T-helper 2 cell (primary cell): ENCODE measurements around the gene STOX2.

ENCODE experiments used
- DNase-seq, 5 experiments: peaks; one replicate each; pipeline versions ENCODE4 v3.0.0 to v3.0.0-alpha.2; 2012 to 2022

The STOX2 gene

DNA sequence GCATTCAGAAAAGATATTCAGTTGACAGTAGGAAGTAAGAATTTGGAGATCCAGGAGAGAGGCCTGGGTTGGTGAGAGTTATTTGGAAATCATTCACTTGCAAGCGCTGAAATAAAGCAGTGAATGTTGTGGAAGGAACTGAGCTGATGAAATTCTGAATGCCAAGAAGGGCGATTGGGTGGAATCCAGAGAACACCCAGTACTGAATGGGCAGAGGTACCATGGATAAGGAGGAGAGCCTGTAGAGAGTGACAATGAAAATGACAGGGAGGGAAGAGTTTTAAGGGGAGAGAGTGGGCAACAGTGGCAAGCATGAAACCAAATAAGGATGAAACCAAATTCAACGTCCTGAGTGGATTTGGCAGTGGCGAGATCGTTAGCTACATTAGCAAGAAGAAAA, 6.7 kb upstream of the STOX2 start:
- no peak for DNase-seq

DNA sequence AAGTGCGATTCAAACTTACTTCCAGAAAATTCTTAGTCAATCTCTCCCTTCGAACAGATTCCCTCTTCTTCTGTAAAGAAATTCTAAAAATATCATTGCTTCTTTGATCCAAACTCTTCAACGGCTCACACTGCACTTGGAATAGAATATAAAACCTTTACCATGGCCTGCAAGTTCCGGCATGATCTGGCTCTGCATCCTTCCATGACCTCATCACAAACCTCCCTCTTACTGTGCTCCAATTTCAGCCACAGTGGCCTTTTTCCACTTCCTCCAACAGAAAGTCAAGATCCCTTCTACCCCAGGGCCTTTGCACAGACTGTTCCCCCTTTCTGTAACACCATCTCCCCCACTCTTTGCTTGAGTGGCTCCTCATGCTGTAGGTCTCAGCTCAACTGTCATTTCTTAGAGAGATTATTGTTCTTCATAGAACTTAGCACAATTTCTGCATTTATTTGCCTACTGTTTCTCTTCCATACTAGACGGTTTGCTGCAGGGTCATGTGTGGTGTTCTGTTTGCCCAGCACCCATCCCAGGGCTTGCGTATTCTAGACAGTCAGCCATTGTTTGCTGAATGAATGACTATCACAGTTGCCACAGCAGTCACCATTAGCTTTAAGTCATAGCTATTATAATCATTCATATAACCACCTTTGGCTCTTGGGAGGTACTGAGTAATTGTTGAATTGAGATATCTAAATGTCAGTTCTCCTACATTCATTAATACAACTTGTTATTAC, 1.9 kb upstream of the STOX2 start:
- DNase-seq, result no peak

DNA sequence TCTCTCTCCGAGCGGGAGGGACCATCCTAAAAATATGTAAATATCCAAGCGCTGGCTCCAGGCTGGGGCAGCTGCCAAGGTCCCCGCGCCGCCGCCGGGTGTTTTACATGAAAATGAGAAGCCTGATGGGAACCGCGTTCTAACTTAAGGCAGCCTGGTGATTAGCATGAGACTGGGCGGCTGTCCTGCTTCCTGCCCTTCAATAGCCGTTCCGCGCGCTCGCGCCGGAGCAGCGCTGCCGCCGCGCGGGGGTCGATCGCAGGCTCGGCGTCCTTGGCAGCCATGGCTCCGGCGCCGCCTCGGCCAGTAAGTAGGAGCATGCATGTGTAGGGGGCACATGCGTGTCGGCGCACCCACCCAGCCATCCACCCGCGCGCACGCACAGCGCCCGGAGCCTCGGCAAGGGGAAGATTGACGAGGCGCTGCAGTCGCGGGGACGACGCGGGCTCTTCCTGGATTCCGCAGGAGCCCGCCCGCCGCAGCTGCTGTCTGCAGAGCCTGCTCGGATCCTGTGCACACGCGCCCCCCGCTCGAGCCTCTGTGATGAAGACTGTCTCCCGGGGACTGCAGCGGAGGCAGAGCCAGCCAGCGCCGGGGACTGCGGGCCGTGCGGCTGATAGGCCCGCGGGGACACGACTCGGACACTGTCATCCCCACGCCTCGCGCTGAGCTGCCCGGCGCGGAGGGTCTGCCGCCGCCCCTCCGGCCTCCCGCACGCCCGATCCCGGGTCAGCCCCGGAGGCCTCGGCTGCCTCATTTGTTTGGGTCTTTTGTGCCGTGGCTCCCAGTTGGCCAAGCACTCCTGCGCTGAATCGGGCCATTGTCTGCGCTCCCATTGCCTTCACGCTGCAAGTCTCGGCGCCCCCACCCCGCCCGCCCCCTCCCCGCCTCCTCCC, 734 bp downstream of the STOX2 start:
- DNase-seq, result peak in 1 of 5 experiments; percentile 9

DNA sequence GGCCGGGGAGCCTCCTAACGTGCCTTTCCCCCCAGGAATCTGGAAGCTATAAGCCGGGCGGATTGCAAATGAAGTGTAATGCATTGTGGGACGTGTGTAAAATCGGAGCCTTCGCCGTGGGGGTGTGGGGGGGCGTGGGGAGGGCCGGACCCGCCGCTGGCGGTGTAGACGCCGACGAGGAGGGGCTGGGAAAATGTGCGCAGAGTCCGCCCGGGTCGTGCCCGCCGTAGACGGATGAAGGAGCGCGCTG, 1.3 kb downstream of the STOX2 start:
- no peak for DNase-seq

DNA sequence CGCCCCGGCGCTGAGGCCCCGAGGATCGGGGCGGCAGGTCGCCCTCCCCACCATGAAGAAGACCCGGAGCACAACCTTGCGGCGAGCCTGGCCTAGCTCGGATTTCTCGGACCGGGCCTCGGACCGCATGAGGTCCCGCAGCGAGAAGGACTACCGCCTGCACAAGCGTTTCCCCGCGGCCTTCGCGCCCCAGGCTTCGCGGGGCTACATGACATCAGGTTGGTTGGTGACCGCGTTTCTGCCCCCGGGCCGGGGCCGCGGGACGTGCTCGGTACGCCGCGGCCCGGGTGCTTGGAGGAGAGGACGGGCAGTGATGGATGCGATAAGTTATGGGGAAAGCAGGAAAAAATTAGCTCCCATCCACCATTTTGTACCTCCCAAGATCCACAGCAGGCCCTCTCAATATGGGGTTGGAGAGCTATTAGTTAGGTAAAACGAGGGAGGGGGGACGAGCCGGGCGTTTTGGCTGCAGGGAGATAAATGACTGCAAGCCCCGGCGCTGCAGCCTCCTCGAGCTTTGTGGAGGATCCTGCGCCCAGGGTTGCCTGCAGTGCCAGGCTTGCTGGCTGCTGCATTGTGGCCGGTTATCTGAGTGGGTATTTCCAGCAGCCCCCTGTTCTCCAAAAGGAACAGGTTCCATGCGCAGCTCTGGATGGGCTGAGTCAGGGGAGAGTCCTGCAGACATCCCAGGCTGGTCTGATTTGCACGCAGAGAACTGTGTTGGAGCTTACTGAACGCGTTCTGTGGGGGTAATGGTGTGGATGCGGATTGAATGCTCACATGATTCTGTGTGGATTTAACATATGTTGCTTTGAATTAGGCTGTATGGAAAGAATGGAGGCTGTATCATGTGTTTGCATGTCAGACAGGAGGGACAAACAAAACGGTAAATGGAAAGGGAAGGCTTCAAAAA, 1.9 kb downstream of the STOX2 start:
- DNase-seq, result no peak

DNA sequence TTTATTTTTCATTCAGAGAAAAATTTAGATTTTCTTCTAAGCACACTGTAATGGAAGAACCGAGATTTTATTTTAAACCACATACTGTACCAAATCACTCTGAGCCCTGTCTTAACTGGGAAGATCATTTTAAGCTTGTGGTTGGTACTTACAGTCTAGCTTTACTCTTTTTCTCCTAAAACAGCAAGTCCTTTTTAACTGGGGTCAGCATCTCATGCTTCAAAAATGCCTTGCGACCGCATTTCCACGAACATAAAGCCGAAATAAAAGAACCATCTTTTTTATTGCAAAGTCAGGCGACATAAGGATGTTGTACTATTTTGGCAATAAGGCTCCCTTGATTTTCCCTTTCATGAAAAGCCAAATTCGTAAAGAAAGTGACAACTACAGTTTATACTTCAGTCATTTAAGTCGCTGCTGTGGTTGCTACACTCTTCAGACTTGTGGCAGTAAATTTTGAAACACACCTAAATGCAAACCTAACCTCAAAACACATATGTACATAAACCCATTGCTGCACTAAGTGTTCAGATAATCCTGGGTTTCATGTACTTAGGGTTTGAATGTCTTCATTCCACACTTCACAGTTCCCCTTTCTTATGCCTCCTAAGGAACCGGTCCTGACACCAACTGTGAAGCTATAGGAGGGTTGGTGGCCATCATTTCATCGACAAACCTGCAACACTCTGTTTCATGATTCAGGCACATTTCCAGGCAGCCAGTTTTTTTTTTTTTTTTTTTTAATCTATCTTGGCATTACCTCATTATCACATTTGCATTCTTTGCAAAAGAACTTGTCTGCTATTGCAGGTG, 3.0 kb downstream of the STOX2 start:
- no peak for DNase-seq

DNA sequence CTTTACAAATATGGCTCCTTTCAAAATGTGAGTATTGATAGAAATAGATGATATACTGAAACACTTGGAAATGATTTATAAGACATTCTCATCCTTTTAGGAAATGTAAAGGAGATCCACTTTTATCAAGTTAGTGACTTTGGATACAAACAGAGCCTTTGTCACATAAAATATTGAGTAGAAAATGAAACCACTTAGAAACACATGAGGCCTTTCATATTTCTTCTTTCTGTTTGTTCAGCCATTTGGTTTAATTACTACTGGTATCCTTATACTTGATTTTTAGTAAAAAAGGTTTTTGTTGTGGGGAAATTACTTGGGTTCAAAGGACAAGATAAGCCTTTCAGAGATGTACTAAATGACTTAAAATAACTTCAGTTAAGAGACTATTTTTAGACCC, 4.1 kb downstream of the STOX2 start:
- no peak for DNase-seq

DNA sequence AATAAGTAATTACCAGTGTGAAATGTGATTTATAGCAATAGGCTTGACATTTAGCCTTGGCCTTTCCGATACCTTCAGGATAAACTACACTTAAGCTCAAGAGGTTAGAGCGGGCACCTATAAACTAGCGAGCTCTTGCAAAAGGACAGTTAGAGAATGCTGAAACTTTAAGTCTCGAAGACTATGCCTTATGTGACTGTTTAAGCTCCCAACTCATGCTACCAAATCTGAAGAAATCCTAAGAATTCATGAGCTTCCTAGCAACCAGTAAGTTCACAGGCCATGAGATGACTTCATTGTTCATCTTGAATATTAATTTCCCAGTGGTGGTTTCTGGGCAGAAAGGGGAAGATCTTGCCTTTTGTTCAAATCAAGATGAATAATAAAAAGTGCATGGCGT, 4.7 kb downstream of the STOX2 start:
- DNase-seq, result no peak

DNA sequence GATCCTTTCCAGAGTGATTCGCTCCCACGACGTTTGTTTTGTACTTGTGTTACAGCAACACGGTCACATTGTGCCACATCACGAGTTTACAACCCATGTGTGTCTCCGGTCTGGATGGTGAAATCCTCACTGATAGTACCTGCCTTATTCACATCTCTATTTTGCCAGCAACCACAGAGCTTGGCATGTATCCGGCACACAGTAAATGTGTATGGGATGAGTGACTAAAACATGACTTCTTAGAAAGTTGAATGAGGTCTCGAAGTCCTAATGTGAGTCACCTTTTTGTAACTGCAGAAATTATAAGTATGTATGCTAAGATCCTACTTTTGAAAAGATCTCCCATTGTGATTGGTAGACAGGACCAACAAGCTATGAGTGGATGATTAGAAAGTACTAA, 7.5 kb downstream of the STOX2 start:
- peak in 1 of 5 experiments; percentile 15 for DNase-seq

DNA sequence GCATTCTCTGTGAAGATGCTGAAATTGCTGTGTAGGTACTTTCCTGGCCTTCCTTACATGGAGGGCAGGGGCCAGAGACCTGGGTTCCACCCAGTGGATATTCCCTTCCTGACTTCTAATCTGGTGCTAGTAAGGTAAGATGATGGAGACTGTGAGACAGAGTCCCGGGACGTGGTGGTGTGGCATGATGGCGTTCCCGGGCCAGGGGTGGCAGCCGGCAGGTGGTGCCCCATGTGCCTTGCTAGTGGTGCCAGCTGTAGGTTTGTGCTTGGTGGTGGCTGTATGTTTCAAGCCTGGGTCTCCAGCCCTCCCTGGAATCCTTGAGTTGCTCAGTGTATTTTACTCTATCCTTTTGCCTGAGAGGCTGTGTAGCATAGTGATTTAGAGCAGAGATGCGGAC, 10.9 kb downstream of the STOX2 start:
- DNase-seq, result no peak

DNA sequence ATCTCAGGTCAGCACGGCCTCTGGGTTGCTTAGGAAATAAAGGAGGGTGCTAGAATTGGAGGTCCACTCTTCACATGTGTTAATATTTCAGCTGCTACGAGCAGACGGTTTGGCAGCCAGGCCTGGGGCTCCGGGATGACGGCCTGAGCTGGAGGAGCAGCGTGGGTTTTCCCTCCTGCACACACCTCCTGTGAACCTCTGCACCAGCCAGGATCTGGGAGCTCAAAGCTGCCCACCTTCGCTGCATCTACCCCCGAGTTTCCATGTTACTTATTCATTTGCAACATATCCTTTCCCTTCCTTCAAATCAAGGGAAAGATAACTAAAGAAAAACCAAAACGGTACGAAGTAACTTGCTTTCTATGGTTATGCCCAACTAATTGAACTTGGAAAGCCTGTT, 13.6 kb downstream of the STOX2 start:
- DNase-seq, result no peak

DNA sequence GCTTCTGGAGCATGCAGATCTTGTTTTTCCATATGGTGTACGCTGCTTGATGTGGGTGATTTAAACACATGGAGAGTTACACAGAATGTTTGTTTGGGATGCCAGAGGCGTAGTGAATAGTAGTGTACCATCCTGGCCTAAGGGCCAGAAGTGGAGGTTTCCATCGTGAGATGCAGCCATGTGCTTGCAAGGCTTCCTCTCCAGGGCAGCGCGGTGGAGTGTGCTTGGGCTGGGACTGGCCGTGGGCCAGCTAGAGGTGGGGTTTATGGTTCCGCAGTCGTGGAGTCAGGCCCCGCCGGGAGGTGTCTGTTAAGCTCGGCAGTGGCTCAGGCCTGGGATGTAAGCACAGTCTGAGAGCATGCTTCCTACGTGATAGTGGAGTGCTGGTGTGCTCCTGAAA, 14.0 kb downstream of the STOX2 start:
- DNase-seq, result no peak

DNA sequence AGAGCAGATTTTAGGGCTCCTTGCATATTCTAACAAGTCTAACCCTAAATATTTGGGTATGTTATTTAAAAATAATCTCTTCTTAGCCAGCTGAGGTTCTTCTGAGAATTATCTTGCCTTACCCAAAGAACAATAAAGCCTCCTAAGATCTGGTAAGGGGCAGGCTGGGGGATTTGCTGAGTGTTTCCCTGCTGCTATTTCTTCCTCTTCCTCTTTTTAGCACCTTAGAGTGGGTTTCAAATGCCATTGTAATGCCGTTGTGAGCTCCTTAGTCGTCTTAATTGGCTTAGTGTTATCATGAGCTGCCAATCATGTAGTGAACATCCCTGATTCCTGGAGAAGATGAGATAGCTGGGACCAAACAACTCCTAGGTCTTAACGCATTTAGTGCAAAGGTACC, 15.4 kb downstream of the STOX2 start:
- no peak for DNase-seq

DNA sequence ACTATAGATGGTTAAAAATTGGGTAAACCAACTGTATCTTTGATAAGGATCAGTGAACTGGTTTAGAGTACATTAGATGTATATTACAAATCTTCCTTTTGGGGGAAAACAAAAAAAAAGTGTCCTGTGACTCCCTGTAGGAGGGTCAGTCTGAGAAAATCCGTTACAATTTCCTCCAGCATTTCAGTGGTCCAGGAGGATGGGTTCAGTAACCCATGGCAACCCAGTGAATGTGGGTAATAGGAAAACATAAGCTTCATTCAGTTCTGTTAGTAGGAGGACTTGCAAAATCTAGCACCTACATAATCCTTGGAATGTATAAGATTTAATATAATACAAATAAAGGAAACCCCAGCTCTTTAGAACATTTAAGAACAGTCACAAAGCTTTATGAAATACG, 16.2 kb downstream of the STOX2 start:
- no peak for DNase-seq

DNA sequence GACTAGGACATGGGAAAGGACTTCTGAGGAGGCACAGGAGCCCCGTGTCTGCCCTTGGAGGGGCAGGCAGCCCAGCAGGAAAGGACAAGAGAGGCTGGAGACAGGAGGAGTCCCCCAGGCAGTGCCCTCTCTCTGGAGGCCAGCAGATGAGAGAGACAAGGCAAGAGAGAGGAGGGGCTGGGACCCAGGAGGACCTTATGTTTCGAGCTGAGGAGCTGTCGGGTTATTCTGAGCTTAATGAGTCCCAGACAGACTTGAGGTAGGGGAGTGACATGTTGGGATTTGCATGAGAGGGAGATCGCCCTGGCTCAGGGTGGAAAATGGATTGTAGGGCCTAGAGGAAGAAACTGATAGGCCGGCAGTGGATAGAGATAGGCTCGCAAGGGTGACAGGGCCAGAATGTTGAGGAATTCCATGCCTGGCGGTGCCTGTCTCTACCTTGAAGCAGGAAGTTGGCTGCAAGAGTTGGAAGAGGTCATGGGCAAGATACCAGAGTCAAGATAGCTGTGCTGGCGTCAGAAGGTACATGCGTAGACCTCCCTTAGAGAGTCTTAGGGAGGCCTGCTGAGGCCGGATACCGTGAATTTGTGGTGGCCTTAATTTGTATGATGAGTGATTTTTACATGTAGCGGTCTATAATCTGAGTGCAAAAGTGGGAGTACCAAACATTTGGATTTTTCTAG, 19.4 kb downstream of the STOX2 start:
- DNase-seq, result no peak

DNA sequence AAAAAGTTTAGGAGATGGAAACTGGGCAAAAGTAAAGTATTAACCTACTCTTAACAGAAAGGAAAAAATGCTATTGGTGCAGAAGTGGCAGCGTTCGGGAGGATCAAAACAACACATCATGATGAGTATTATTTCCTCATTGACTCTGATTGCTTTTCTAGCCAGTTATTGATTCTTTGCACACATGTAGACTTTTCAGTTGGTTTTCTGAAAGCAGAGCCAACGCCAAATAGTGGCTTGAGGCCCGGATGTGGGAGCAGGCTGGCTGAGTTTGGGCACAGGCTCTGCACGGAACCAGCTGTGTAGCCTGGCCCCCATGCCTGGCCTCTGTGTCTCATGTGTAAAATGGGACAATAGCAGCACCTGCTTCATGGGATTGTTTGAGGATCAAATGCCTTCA, 21.8 kb downstream of the STOX2 start:
- DNase-seq, result no peak

DNA sequence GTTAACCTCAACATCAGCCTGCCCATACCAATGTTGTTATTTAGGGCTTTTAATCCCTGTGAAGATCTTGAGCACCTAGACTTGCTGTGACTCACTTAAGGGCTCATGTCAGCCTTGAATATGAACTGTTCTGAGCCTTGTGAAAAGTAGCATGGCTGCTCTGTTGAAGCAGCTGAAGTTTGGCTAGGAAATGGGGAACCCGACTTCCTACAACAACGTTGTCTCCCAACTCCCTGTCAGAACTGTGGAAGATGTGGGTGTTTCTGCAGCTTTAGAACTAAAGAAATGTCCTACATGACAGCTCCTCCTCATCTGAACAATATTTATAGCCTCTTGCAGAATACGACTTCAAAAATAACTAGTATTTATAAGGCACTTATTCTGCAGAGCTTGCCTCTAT, 27.5 kb downstream of the STOX2 start:
- no peak for DNase-seq

DNA sequence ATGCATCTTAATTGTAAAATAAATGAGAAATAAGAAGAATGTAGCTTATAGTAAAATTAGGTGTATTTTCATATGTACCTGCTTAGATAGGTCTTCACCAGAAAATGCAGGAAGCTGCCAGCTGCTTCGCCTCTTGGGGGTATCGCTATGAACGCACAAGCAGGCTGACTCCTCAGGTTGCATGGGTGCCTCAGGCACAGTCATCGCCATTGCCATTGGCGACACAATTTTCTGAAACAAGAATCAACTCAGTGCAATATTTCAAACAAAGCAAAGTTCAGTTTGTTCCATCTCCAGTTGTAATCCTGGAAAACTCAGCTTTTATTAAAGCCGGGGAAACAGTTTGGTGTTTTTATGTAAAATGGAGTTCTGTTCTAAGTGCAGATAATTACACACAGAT, 29.7 kb downstream of the STOX2 start:
- no peak for DNase-seq

DNA sequence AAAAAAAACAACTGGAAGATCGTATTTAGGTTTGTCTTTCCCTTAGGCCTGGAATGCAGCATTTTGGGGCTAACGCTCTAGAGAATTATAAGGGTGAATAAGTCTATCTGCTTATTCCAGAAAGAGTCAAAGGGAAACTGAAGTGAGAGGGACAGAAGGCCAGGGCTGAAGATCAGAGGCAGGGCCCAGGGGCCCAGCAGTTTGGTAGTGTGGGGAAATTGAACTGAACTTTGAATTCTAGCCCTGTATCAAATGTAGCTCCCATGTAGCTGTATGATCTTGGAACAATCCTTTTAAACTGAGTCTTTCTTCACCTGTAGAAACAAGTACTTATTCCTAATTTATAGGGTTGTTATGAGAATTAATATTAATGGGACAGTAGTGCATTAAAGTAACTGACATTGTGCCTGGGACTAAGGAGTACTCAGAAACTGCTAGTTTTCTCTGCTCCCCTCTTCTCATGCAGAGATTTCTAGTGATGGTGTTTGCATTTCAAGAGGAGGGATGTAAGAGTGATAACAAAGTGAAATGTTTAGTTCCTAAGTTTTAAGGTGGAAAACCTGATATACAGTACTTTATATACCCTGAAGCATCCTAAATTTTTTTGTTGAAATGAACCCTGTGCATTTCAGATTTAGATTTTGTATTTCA, 30.4 kb downstream of the STOX2 start:
- DNase-seq, result no peak

DNA sequence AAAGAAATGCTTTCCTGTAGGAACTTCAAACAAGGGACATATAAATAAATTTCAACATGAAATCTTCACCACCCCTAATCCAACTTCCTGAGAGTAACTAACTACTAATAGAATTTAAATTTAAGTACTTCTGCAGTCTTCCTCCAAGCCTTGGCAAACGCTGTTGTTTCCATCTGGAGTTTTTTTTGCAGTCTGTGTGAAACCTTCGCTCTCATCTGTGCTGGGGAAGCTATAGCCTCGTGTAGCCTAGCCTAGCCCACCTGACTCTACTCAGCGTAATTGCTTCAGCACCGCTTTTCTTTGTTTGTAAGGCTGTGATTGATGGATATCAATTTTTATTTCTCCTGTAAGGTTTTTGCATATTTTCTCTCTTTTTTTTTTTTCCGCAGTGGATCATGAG, 30.9 kb downstream of the STOX2 start:
- no peak for DNase-seq

DNA sequence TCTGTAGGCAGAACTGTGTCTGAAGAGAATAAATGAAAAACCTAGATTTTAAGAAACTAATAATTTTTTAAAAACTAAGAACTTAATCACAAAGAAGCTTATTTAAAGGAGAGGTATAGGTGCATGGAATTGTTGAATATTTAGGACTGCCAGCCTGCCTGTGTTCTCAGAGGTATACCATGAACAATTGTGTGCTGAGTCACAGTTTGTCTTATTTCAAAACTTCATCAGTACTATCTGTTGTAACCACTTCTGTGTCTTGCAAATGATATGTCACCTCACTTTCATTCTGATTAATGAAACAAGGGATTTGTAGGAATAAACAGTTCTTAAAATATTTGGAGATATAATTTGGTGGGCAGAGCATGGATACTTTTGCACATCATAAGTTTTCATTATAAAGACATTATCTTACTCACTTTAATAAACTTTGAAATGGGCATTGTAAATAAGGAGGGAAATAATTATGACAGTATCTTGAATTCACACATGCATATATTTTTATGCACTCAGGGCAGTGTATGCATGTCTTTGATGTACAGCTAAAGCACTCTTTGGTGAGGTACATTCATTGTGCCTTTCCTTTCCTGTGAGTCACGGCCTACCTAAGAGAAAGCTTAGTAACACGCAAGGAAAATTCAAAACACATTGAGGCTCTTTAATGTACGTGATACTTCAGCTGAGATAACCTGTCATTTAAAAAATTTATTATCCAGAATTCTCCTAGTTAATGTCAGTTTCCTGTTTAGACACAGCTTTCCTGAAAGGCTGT, 31.7 kb downstream of the STOX2 start:
- no peak for DNase-seq
